Large intestine (tissue), 3 donors: ENCODE measurements around the gene TRAF3. TPM values are rescaled to one million over a fixed set of nuclear protein-coding genes. Genes with fewer than 3 reads are reported as not detected.

Experiments
- DNase-seq, 2 donors: peaks; one replicate each; pipeline versions ENCODE4 v3.0.0 to v3.0.0-alpha.2; 2013
- H3K27ac ChIP-seq: one replicate; pipeline ENCODE4 v1.5.1; 2013; ENCODE audit warnings: low read length
- H3K27me3 ChIP-seq: 2 replicates; pipeline ENCODE4 v1.6.1; 2013; ENCODE audit warnings: low read length; ENCODE audit not compliant: control insufficient read depth, insufficient read depth
- H3K36me3 ChIP-seq: 2 replicates; pipeline ENCODE4 v1.6.1; 2013; ENCODE audit warnings: low read length; ENCODE audit not compliant: control insufficient read depth, insufficient read depth
- H3K4me1 ChIP-seq: one replicate; pipeline ENCODE4 v1.6.1; 2013; ENCODE audit warnings: low read length; ENCODE audit not compliant: control insufficient read depth, insufficient read depth
- H3K4me3 ChIP-seq: one replicate; pipeline ENCODE4 v1.5.1; 2013; ENCODE audit warnings: low read length
- H3K9me3 ChIP-seq: one replicate; pipeline ENCODE4 v1.6.1; 2013; ENCODE audit warnings: mild to moderate bottlenecking, low read depth, low read length, moderate library complexity; ENCODE audit not compliant: control insufficient read depth
- WGBS: methylation state at CpG from one replicate; pipeline ENCODE4 v1.1.5; 2013; ENCODE audit warnings: low lambda C conversion rate; ENCODE audit not compliant: insufficient coverage; 5-methylcytosine and 5-hydroxymethylcytosine counted together
- polyA plus RNA-seq: library from polyadenylated mRNA; unstranded; fragments of 120-200 nt; gene quantifications from one replicate; pipeline ENCODE4 v1.2.1, GENCODE V29; 2013

Gene TRAF3
- polyA plus RNA-seq, 1 donor, result 16.3 TPM

- WGBS, result no CpG with 5 or more reads among the region's 12 CpGs
- Histone ChIP-seq H3K4me1 (no peaks in the 10 kb centered on the region), H3K36me3 (peaks cover 66% of the 10 kb centered on the region), H3K27ac (no peak overlapping the region), H3K4me3 (no peak overlapping the region), H3K27me3 (no peaks in the 10 kb centered on the region), H3K9me3 (peaks cover 3% of the 10 kb centered on the region)
- DNase-seq, result no peak
These were observed 125.4 kb downstream of the TRAF3 start for GRCh38 chr14:102902523-102903247.

- H3K4me1 ChIP-seq, result no peaks in the 10 kb centered on the region
- peaks cover 69% of the 10 kb centered on the region for H3K36me3 ChIP-seq
- H3K27me3 ChIP-seq, result no peaks in the 10 kb centered on the region
- no peak for DNase-seq
- H3K27ac ChIP-seq, result no peak overlapping the region
- WGBS, result 91% methylated on average over 6 of the region's 29 CpGs
- H3K4me3 ChIP-seq, result no peak overlapping the region
- H3K9me3 ChIP-seq, result peaks cover 5% of the 10 kb centered on the region
These were observed 126.1 kb downstream of the TRAF3 start for GRCh38 chr14:102903248-102903888.

DNA sequence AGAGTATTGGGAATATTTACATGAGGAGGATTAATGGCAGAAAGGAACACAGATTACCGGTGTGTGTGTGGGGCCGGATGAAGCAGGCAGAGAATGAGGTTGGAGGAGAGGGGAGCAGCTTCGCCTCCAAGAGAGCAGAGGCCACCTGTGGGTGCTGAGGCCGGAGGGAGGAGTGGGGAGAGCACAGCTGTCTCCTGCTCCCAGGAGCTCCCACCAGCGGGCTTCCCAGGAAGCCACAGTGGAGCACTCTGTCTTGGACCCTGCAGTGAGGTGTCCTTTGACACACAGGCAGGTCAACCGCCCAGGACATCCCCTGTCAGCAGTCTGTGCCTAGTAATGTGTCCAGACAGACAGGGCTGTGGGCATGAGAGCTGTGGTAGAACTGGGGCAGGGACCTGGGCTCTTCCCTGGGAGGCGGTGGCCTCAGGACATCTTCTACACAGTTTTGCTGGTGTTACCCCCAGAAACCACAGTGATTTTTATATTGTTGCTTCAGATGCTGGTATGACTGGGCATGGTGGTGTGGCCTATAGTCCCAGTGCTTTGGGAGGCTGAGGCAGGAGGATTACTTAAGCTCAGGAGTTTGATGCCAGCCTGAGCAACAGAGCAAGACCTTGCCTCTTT is 126.8 kb downstream of the TRAF3 start:
- Histone ChIP-seq H3K27me3 (no peaks in the 10 kb centered on the region), H3K4me3 (no peak overlapping the region), H3K36me3 (peaks cover 66% of the 10 kb centered on the region), H3K4me1 (no peaks in the 10 kb centered on the region), H3K9me3 (peaks cover 9% of the 10 kb centered on the region), H3K27ac (no peak overlapping the region)
- no peak for DNase-seq
- WGBS, result no CpG with 5 or more reads among the region's 7 CpGs

GRCh38 chr14:102905116-102906108 is 128.2 kb downstream of the TRAF3 start:
- WGBS, result 100% methylated on average over 2 of the region's 38 CpGs
- no peak overlapping the region for H3K27ac ChIP-seq
- DNase-seq, result no peak
- no peak overlapping the region for H3K4me3 ChIP-seq
- H3K36me3 ChIP-seq, result peaks cover 60% of the 10 kb centered on the region
- peaks cover 9% of the 10 kb centered on the region for H3K9me3 ChIP-seq
- no peaks in the 10 kb centered on the region for H3K4me1 ChIP-seq
- H3K27me3 ChIP-seq, result no peaks in the 10 kb centered on the region

GRCh38 chr14:102906616-102907302 is 129.5 kb downstream of the TRAF3 start:
- H3K27me3 ChIP-seq, result no peaks in the 10 kb centered on the region
- H3K4me3 ChIP-seq, result no peak overlapping the region
- peaks cover 49% of the 10 kb centered on the region for H3K36me3 ChIP-seq
- H3K4me1 ChIP-seq, result no peaks in the 10 kb centered on the region
- no CpG with 5 or more reads among the region's 30 CpGs for WGBS
- DNase-seq, result no peak
- H3K9me3 ChIP-seq, result peaks cover 9% of the 10 kb centered on the region
- no peak overlapping the region for H3K27ac ChIP-seq

GRCh38 chr14:102907303-102907844 is 130.1 kb downstream of the TRAF3 start:
- peaks cover 45% of the 10 kb centered on the region for H3K36me3 ChIP-seq
- WGBS, result no CpG with 5 or more reads among the region's 33 CpGs
- H3K9me3 ChIP-seq, result peaks cover 9% of the 10 kb centered on the region
- H3K4me3 ChIP-seq, result no peak overlapping the region
- no peak for DNase-seq
- no peak overlapping the region for H3K27ac ChIP-seq
- H3K4me1 ChIP-seq, result no peaks in the 10 kb centered on the region
- no peaks in the 10 kb centered on the region for H3K27me3 ChIP-seq

DNA sequence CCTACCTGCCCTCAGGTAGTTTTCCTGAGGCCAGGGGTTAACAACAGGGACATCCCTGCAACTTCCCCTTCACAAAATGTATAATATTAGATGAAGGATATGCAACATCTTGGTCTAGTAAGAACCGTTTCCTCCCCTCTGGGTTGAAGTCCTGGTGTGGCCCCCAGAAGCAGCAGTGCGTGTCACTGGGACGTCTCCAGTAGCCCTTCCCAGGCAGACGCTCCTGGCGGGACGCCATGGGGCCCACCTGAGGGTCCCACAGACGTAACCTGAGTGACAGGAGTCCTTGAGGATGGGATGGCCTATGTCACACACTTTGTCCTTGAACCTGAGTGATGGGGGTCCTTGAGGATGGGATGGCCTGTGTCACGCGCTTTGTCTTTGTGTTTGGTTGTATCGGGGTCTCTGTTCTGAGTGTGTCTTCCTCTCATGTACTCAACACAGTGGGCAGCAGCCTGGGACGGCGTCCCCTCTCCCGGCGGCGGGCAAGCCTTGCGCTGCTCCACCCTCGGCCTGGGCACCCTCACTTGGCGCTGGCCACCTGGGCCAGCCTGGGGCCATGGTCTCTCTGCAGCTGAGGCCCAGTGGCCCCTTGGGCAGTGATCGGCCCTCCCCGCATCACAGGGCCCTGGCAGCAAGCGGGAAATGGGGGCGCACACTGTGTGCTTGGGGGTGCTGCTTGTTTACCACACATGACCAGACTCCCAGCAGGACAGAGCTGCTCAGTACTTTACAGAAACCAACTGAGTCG is 130.9 kb downstream of the TRAF3 start:
- no peak overlapping the region for H3K4me3 ChIP-seq
- peaks cover 40% of the 10 kb centered on the region for H3K36me3 ChIP-seq
- no peak overlapping the region for H3K27ac ChIP-seq
- no peaks in the 10 kb centered on the region for H3K4me1 ChIP-seq
- H3K27me3 ChIP-seq, result no peaks in the 10 kb centered on the region
- DNase-seq, result no peak
- peaks cover 9% of the 10 kb centered on the region for H3K9me3 ChIP-seq
- no CpG with 5 or more reads among the region's 23 CpGs for WGBS

DNA sequence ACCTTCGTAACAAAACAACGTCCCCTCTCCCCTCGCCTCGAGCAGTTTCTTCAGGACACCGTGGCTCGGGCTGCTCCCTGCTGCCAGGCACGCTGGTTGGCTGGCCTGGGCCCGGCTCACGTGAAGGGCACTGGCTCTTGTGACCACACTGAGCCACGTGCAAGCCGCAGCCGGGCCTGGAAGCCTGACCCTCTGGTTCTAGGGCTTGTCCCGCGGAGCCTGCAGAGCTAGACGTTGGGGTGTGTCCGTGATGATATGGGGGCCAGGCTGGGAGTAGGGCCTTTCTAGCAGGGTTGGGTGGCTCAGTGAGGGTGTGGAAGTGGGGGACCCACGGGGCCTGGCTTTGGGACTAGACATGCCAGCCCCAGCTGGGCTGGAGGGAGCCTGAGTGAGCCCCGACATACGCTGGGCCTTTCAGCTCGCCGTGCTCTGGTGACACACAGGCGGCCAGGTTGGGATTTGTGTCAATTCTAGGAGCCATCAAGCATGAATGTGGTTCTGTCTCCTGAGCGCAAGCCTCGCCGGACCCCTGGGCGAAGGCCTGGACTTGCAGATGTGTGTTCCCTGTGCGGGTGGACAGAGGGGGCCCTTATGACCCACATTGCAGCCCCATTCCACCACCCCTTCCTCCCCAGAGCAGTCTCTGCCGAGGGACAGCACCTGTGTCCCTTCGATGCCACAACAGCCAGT is 131.7 kb downstream of the TRAF3 start:
- H3K27me3 ChIP-seq, result no peaks in the 10 kb centered on the region
- H3K36me3 ChIP-seq, result peaks cover 33% of the 10 kb centered on the region
- DNase-seq, result no peak
- no peaks in the 10 kb centered on the region for H3K4me1 ChIP-seq
- WGBS, result no CpG with 5 or more reads among the region's 29 CpGs
- no peak overlapping the region for H3K4me3 ChIP-seq
- peaks cover 9% of the 10 kb centered on the region for H3K9me3 ChIP-seq
- H3K27ac ChIP-seq, result no peak overlapping the region

DNA sequence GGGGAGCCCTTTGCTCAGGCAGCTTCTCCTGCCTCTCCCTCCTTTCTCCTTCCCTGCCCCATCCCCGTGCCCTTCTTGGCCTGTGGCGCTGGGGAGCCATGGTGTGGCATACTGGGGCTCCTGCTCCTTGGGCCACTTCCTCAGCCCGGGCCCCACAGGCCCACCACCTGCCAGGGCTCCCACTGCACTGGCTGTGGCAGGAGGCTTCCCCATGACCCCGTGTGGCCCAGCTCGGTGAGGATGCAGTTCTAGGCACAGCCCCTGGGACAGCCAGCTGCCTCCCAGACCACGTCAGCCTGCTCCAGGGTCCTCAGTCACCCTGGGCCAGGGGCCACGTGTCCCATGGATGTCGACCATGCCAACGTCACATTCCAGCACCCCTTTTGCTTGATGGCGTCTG is 132.2 kb downstream of the TRAF3 start:
- DNase-seq, result no peak
- no CpG with 5 or more reads among the region's 10 CpGs for WGBS
- Histone ChIP-seq H3K4me3 (no peak overlapping the region), H3K27ac (no peak overlapping the region), H3K27me3 (no peaks in the 10 kb centered on the region), H3K36me3 (peaks cover 28% of the 10 kb centered on the region), H3K9me3 (peaks cover 9% of the 10 kb centered on the region), H3K4me1 (no peaks in the 10 kb centered on the region)
